Keratinocyte (primary cell): ENCODE results near the gene FGFR2. TPM values are rescaled to one million over a fixed set of nuclear protein-coding genes. Genes with fewer than 3 reads are reported as not detected.

Source experiments
- DNase-seq: peaks from one replicate; pipeline ENCODE4 v3.0.0-alpha.2; 2011; ENCODE audit warnings: low read depth, missing footprints, low spot score
- FAIRE-seq: peaks from 2 replicates; lab custom pipeline; 2011; peaks lifted over from hg19 to GRCh38; lab: Jason Lieb, UNC
- H2AFZ ChIP-seq: 2 replicates; pipeline ENCODE4 v1.6.0; 2012; ENCODE audit warnings: low read length, control low read depth, inconsistent platforms; ENCODE audit not compliant: control insufficient read depth
- H3K27ac ChIP-seq: 2 replicates; pipeline ENCODE4 v1.5.1; 2011; ENCODE audit warnings: low read length; ENCODE audit not compliant: control insufficient read depth, insufficient read depth
- H3K27me3 ChIP-seq: 3 replicates; pipeline ENCODE4 v1.6.0; 2011; ENCODE audit warnings: low read length; ENCODE audit not compliant: control insufficient read depth, insufficient read depth; ENCODE audit errors: extremely low read depth
- H3K36me3 ChIP-seq, 2 experiments: 2 replicates in 1 of 2; 3 replicates in 1 of 2; pipeline ENCODE4 v1.5.1; 2011; ENCODE audit warnings: low read length in 2 of 2, mild to moderate bottlenecking in 1 of 2; ENCODE audit not compliant: control insufficient read depth in 2 of 2, insufficient read depth in 2 of 2; ENCODE audit errors: extremely low read depth in 1 of 2
- H3K4me1 ChIP-seq: 3 replicates; pipeline ENCODE4 v1.5.1; 2011; ENCODE audit warnings: low read length; ENCODE audit not compliant: control insufficient read depth, insufficient read depth; ENCODE audit errors: extremely low read depth
- H3K4me2 ChIP-seq: 3 replicates; pipeline ENCODE4 v1.6.0; 2011; ENCODE audit warnings: low read depth, low read length; ENCODE audit not compliant: control insufficient read depth, insufficient read depth; ENCODE audit errors: extremely low read depth
- H3K4me3 ChIP-seq, 3 experiments: fragments of 200-600 bp in 1 of 3; sonication (generic) in 1 of 3; 2 replicates in 2 of 3; 3 replicates in 1 of 3; pipeline ENCODE4 v1.5.1; 2011 to 2016; ENCODE audit warnings: low read length in 3 of 3, mild to moderate bottlenecking in 3 of 3, control low read depth in 2 of 3, inconsistent platforms in 1 of 3, low read depth in 1 of 3, mixed read lengths in 1 of 3, mixed run types in 1 of 3, moderate library complexity in 1 of 3; ENCODE audit not compliant: control insufficient read depth in 2 of 3, insufficient read depth in 2 of 3; ENCODE audit errors: extremely low read depth in 1 of 3
- H3K79me2 ChIP-seq: 2 replicates; pipeline ENCODE4 v1.6.0; 2012; ENCODE audit warnings: low read length; ENCODE audit not compliant: control insufficient read depth, insufficient read depth
- H3K9ac ChIP-seq: 3 replicates; pipeline ENCODE4 v1.6.0; 2011; ENCODE audit warnings: low read length; ENCODE audit not compliant: control insufficient read depth, insufficient read depth; ENCODE audit errors: extremely low read depth
- H3K9me1 ChIP-seq: 3 replicates; pipeline ENCODE4 v1.6.0; 2011; ENCODE audit warnings: low read length; ENCODE audit not compliant: control insufficient read depth, insufficient read depth; ENCODE audit errors: extremely low read depth
- H3K9me3 ChIP-seq: 2 replicates; pipeline ENCODE4 v1.5.1; 2012; ENCODE audit warnings: low read depth, low read length; ENCODE audit not compliant: control insufficient read depth
- H4K20me1 ChIP-seq: 3 replicates; pipeline ENCODE4 v1.6.0; 2011; ENCODE audit warnings: low read length; ENCODE audit not compliant: control insufficient read depth, insufficient read depth; ENCODE audit errors: extremely low read depth
- CTCF ChIP-seq, 3 experiments: IDR thresholded peaks in 1 of 3; conservative IDR thresholded peaks in 1 of 3; optimal IDR thresholded peaks in 1 of 3; 2 replicates in 2 of 3; 3 replicates in 1 of 3; pipeline versions ENCODE3 to v1.5.1; 2011; ENCODE audit warnings: low read length in 3 of 3, mild to moderate bottlenecking in 3 of 3, moderate library complexity in 2 of 3, control low read depth in 1 of 3, inconsistent platforms in 1 of 3; ENCODE audit not compliant: insufficient read depth in 2 of 3; ENCODE audit errors: extremely low read depth in 1 of 3
- EZH2 ChIP-seq: IDR thresholded peaks from one replicate; pipeline ENCODE4 v1.6.1; 2012; ENCODE audit warnings: inconsistent platforms, mild to moderate bottlenecking, low read length, moderate library complexity
- dilution Hi-C: fragments of 300-500 bp; cut with MboI; formaldehyde crosslinking; loops from one replicate; pipeline ENCODE4 v1.7.0; 2020; ENCODE audit warnings: low sequenced_read_pairs; ENCODE audit not compliant: extremely low pct_ligation_motif_present
- polyA plus RNA-seq, 5 experiments: library from polyadenylated mRNA; depleted of rRNA in 3 of 5; stranded (reverse) in 3 of 5; stranded (forward) in 1 of 5; unstranded in 1 of 5; fragments of >200 nt; gene quantifications; 1 replicate in 1 of 5; 2 replicates in 3 of 5; 3 replicates in 1 of 5; pipeline versions ENCODE4 v1.2.1 to v1.2.3, GENCODE V29; 2011 to 2012; ENCODE audit warnings: missing spikeins in 2 of 5, low read depth in 1 of 5, low replicate concordance in 1 of 5

Gene FGFR2
- polyA plus RNA-seq, 1 donor (not counting 4 experiments of a cell fraction or from before 2014, with no cell fraction given) = 20.6 TPM

DNA sequence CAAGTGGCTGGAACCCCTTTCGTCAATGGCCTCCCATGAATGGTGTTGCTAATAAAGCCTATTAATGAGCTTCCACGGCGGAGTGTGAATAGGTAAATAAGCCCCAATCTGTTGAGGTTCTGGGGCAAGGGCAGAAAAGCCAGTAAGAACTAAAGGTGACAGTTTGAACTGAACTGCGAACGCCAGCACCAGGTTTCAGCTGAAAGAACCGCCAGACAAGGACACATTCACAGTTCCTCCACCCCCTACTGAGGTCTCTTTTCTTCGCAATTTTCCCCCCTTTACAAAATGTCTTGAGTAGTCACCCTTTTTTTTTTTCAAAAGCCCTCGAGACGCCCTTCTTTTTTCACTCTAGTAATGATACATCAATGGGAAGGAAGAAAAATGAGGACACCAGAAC is 2.4 kb upstream of the FGFR2 start:
- FAIRE-seq = no peak
- Histone ChIP-seq H3K4me3 (no peak overlapping the region), H3K27me3 (no peaks in the 10 kb centered on the region), H3K4me1 (peaks cover 9% of the 10 kb centered on the region), H3K27ac (no peak overlapping the region), H3K9me1 (no peaks in the 10 kb centered on the region), H3K9ac (no peak overlapping the region), H3K9me3 (no peaks in the 10 kb centered on the region), H3K79me2 (peaks cover 20% of the 10 kb centered on the region), H3K36me3 (no peaks in the 10 kb centered on the region), H2AFZ (no peak overlapping the region), H4K20me1 (no peaks in the 10 kb centered on the region), H3K4me2 (no peak overlapping the region)
- TF ChIP-seq CTCF (optimal IDR thresholded peaks at IDR 0.05 in 1 of 3, IDR thresholded peaks at IDR 0.05 in 1 of 3, conservative IDR thresholded peaks at IDR 0.05 in 1 of 3; ENCODE audit: extremely low read depth in 1 of 3, insufficient read depth in 2 of 3, low read length in 3 of 3) (no peak), EZH2 (no peak)
- DNase-seq = no peak
- dilution Hi-C loops = no loop called here

DNA sequence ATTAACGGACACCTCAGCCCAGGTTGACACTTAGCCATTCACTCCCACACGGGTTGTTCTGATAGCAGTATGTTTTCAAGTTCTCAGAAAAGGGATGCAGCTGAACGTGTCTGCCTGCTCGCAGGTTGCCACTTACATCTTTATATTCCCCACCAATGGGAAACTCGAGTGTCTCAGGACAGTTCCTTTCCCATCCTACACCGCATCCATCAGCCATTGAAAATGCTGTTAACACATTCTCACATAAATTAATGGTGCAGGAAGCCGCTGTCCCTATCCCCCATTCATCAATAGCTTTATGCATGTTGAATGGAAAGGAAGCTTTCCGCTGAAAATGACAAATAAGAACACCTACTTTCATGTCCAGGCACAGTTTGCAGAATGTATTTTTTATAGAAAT is 1.7 kb upstream of the FGFR2 start:
- no peaks in the 10 kb centered on the region for H3K36me3 ChIP-seq
- no peaks in the 10 kb centered on the region for H3K9me1 ChIP-seq
- peaks cover 16% of the 10 kb centered on the region for H3K4me1 ChIP-seq
- H3K4me3 ChIP-seq = no peak overlapping the region
- peaks cover 26% of the 10 kb centered on the region for H3K79me2 ChIP-seq
- H3K9ac ChIP-seq = no peak overlapping the region
- H2AFZ ChIP-seq = no peak overlapping the region
- dilution Hi-C loops = no loop called here
- H3K4me2 ChIP-seq = no peak overlapping the region
- H4K20me1 ChIP-seq = no peaks in the 10 kb centered on the region
- H3K27me3 ChIP-seq = no peaks in the 10 kb centered on the region
- no peak overlapping the region for H3K27ac ChIP-seq
- DNase-seq (no peak), FAIRE-seq (no peak)
- H3K9me3 ChIP-seq = no peaks in the 10 kb centered on the region
- TF ChIP-seq CTCF (optimal IDR thresholded peaks at IDR 0.05 in 1 of 3, IDR thresholded peaks at IDR 0.05 in 1 of 3, conservative IDR thresholded peaks at IDR 0.05 in 1 of 3; ENCODE audit: extremely low read depth in 1 of 3, insufficient read depth in 2 of 3, low read length in 3 of 3) = no peak
- TF ChIP-seq EZH2 = no peak
